Measurements from ENCODE around the gene NDUFB11.

DNA sequence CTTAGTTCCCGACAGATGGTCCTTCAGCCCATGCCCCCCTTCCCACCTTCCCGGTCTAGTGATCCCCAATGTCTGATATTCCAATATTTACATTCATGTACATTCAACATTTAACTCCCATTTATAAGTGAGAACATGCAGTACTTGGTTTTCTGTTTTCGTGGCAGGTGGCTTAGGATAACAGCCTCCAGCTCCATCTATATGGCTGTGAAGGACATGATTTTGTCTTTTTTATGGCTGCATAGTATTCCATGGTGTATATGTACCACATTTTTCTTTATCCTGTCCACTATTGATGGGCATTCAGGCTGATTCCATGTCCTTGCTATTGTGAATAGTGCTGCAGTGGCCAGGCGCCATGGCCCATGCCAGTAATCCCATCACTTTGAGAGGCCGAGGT, 14.3 kb upstream of the NDUFB11 start:
- TF ChIP-seq, protein P1, sequence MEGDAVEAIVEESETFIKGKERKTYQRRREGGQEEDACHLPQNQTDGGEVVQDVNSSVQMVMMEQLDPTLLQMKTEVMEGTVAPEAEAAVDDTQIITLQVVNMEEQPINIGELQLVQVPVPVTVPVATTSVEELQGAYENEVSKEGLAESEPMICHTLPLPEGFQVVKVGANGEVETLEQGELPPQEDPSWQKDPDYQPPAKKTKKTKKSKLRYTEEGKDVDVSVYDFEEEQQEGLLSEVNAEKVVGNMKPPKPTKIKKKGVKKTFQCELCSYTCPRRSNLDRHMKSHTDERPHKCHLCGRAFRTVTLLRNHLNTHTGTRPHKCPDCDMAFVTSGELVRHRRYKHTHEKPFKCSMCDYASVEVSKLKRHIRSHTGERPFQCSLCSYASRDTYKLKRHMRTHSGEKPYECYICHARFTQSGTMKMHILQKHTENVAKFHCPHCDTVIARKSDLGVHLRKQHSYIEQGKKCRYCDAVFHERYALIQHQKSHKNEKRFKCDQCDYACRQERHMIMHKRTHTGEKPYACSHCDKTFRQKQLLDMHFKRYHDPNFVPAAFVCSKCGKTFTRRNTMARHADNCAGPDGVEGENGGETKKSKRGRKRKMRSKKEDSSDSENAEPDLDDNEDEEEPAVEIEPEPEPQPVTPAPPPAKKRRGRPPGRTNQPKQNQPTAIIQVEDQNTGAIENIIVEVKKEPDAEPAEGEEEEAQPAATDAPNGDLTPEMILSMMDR (IDR thresholded peaks at IDR 0.05) = no peak
- TF ChIP-seq EZH2 (IDR thresholded peaks at IDR 0.05; ENCODE audit: borderline replicate concordance, insufficient read depth, low read depth, low read length, poor library complexity, severe bottlenecking) = no peak

Measured in B cell (primary cell).